Measurements from ENCODE around the gene KCNMA1. TPM values are rescaled to one million over a fixed set of nuclear protein-coding genes. Genes with fewer than 3 reads are reported as not detected.

KCNMA1 gene
- total and polyA plus RNA-seq, 9 of the 15 experiments (the other 6 are each of a cell fraction or from before 2014, with no cell fraction given) = 0.01 to 0.95 (median 0.15) TPM; not detected in 4

DNA sequence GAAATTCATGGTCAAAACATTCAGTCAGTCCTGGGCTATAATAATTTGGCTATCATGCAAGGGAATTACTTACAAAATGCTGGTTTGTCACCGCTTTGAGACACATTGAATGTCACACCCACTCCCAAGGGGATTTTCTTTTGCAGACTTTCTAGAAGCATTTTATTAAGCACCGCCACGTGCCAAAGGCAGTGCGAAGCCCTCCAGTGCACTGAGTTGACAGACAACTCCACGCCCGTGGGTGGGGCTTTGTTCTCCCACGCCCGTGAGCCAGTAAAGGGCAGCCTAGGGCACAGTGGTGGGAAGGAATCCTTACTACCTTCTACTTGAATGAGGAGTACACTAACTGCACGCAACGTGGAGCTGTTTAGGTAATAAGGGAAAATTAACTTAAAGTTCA, 515.8 kb downstream of the KCNMA1 start:
- H3K79me2 ChIP-seq (ENCODE audit: control insufficient read depth, insufficient read depth, low read length) = no peaks in the 10 kb centered on the region
- H3K4me2 ChIP-seq (ENCODE audit: insufficient read depth, low read length) = no peak overlapping the region
- TF ChIP-seq OTX1 (CRISPR knock-in tag; IDR thresholded peaks at IDR 0.05) (no peak), BCOR (IDR thresholded peaks at IDR 0.05) (no peak)
- TF ChIP-seq, protein P1, sequence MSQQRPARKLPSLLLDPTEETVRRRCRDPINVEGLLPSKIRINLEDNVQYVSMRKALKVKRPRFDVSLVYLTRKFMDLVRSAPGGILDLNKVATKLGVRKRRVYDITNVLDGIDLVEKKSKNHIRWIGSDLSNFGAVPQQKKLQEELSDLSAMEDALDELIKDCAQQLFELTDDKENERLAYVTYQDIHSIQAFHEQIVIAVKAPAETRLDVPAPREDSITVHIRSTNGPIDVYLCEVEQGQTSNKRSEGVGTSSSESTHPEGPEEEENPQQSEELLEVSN (IDR thresholded peaks at IDR 0.05; ENCODE audit: borderline replicate concordance in 1 of 2, extremely low read depth in 1 of 2, insufficient read depth in 1 of 2, insufficient read length in 1 of 2, low read depth in 1 of 2, low read length in 1 of 2, poor library complexity in 1 of 2, severe bottlenecking in 1 of 2) = peak in 1 of 2 experiments; percentile 53
- H3K4me1 ChIP-seq (replicated peaks in 1 of 2; ENCODE audit: control insufficient read depth in 2 of 2, insufficient read depth in 2 of 2, low read length in 2 of 2) = no peaks in the 10 kb centered on the region
- WGBS (ENCODE audit: insufficient coverage, low coverage, missing lambda C conversion rate) = 2% methylated on average over 10 of the region's 10 CpGs
- no peaks in the 10 kb centered on the region for H3K36me3 ChIP-seq (ENCODE audit: control insufficient read depth, insufficient read depth, low read length)
- H3K9me1 ChIP-seq (ENCODE audit: control insufficient read depth, insufficient read depth, low read length) = no peaks in the 10 kb centered on the region
- H4K20me1 ChIP-seq (replicated peaks; ENCODE audit: control insufficient read depth, insufficient read depth, low read length) = no peaks in the 10 kb centered on the region
- intact Hi-C loops (cut with micrococcal nuclease) (no loop called here), in situ Hi-C loops (cut with MboI) (no loop called here)
- H3K27ac ChIP-seq (ENCODE audit: extremely low read depth, low read depth, low read length) = no peak overlapping the region
- 0 out of 5 replicates have a peak, but pooled peaks cover 0 to 2% of the 10 kb centered on the region in 2 experiments for H3K27me3 ChIP-seq (ENCODE audit: control insufficient read depth in 2 of 2, insufficient read depth in 2 of 2, low read length in 2 of 2)
- no peak overlapping the region for H3K4me3 ChIP-seq
- no peak overlapping the region for H3K9ac ChIP-seq (ENCODE audit: insufficient read depth in 1 of 2, low read depth in 2 of 2, low read length in 2 of 2)
- DNase-seq (ENCODE audit: extremely low read depth in 1 of 4, low spot score in 3 of 4) = no peak
- H2AFZ ChIP-seq (ENCODE audit: low read depth, low read length) = no peak overlapping the region
- BruUV-seq (replicated peaks) = no TSS peak
- FAIRE-seq = no peak
- H3K9me3 ChIP-seq (replicated peaks; ENCODE audit: control insufficient read depth, insufficient read depth, low read depth, low read length) = no peaks in the 10 kb centered on the region
- ChIA-PET CTCF (ENCODE audit: low intra/inter-chr PET ratio) (no interaction called here), POLR2A (no interaction called here)
- no peak for ATAC-seq

DNA sequence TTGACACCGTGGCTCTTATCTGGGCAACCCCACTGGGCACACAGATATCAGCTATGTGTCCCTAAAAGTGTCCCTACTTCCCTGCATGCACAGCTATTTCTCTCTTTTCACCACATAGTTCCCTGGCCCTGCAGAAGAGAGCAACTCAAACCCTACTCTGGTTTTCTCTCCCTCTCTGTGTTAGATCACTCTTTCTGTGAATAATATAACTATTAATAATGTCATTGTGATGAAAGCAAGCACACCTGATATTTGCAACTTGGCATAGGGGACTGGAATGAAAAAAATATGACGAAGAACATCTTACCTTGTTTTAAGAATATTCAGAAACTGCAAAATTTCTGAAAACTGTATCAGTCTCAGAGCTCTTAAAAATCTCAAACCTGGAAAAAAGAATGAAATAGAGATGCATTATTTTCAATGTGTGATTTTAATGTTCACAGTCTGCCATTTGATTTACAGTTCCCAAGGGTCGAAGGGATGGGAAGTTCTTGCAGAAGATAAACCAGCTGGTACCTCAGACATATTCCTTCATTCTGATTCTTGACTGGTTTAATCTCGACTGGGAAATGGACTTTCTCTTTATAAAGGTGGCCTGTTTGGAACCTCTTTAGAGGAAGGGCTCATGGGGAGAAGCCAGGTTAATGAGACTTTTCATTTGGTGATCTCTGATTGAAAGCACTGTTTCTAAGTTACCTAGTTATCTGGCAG, 516.8 kb downstream of the KCNMA1 start:
- WGBS (ENCODE audit: insufficient coverage, low coverage, missing lambda C conversion rate) = 0% methylated on average over 4 of the region's 4 CpGs
- H3K27ac ChIP-seq (ENCODE audit: extremely low read depth, low read depth, low read length) = no peak overlapping the region
- H3K9ac ChIP-seq (ENCODE audit: insufficient read depth in 1 of 2, low read depth in 2 of 2, low read length in 2 of 2) = no peak overlapping the region
- no peak for ATAC-seq
- no peaks in the 10 kb centered on the region for H3K79me2 ChIP-seq (ENCODE audit: control insufficient read depth, insufficient read depth, low read length)
- intact Hi-C loops (cut with micrococcal nuclease) = no loop called here
- no peaks in the 10 kb centered on the region for H3K9me3 ChIP-seq (replicated peaks; ENCODE audit: control insufficient read depth, insufficient read depth, low read depth, low read length)
- CTCF ChIA-PET (ENCODE audit: low intra/inter-chr PET ratio) = no interaction called here
- no peak overlapping the region for H3K4me3 ChIP-seq
- in situ Hi-C loops (cut with MboI) = no loop called here
- H3K4me1 ChIP-seq (replicated peaks in 1 of 2; ENCODE audit: control insufficient read depth in 2 of 2, insufficient read depth in 2 of 2, low read length in 2 of 2) = no peaks in the 10 kb centered on the region
- BruUV-seq (replicated peaks) = no TSS peak
- 0 out of 5 replicates have a peak, but pooled peaks cover 0 to 2% of the 10 kb centered on the region in 2 experiments for H3K27me3 ChIP-seq (ENCODE audit: control insufficient read depth in 2 of 2, insufficient read depth in 2 of 2, low read length in 2 of 2)
- POLR2A ChIA-PET = no interaction called here
- H3K36me3 ChIP-seq (ENCODE audit: control insufficient read depth, insufficient read depth, low read length) = no peaks in the 10 kb centered on the region
- H4K20me1 ChIP-seq (replicated peaks; ENCODE audit: control insufficient read depth, insufficient read depth, low read length) = no peaks in the 10 kb centered on the region
- H3K4me2 ChIP-seq (ENCODE audit: insufficient read depth, low read length) = no peak overlapping the region
- no peak for FAIRE-seq
- no peak for DNase-seq (ENCODE audit: extremely low read depth in 1 of 4, low spot score in 3 of 4)
- no peak overlapping the region for H2AFZ ChIP-seq (ENCODE audit: low read depth, low read length)
- no peaks in the 10 kb centered on the region for H3K9me1 ChIP-seq (ENCODE audit: control insufficient read depth, insufficient read depth, low read length)
- TF ChIP-seq, protein P2, sequence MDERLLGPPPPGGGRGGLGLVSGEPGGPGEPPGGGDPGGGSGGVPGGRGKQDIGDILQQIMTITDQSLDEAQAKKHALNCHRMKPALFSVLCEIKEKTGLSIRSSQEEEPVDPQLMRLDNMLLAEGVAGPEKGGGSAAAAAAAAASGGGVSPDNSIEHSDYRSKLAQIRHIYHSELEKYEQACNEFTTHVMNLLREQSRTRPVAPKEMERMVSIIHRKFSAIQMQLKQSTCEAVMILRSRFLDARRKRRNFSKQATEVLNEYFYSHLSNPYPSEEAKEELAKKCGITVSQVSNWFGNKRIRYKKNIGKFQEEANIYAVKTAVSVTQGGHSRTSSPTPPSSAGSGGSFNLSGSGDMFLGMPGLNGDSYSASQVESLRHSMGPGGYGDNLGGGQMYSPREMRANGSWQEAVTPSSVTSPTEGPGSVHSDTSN (CRISPR knock-in tag; IDR thresholded peaks at IDR 0.05; ENCODE audit: low read depth) = no peak
- TF ChIP-seq, protein P2 (tag; conservative IDR thresholded peaks at IDR 0.05; ENCODE audit: low read depth) = no peak
- TF ChIP-seq SAP30 (IDR thresholded peaks at IDR 0.05; ENCODE audit: borderline replicate concordance, insufficient read depth, low read depth, low read length, poor library complexity, severe bottlenecking) (no peak), ZNF124 (CRISPR knock-in tag; IDR thresholded peaks at IDR 0.05) (no peak), HEY1 (CRISPR knock-in tag; IDR thresholded peaks at IDR 0.05; ENCODE audit: borderline replicate concordance) (no peak)
